ENCODE results near the gene ABCA13. TPM values are rescaled to one million over a fixed set of nuclear protein-coding genes. Genes with fewer than 3 reads are reported as not detected.

Gene ABCA13
- total RNA-seq, 1 donor from 2014 or later: not detected

DNA sequence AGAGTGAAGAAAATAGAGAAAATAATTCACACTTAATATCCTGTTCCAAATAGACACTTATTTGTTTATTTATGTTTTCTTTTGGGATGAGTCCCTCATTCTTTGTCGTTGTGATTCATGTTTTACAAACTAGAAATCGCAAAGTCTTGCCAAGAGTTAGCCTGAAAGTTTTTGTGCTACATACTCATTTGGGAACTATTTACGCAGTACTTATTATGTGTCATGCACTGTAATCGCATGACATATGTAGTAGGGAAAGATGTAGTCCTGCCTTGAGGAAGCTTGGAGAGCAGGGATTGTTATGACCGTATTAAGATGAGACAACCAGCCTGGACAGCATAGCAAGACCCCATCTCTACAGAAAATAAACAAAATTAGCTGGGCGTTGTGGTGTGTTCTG lies 189.3 kb downstream of the ABCA13 start:
- DNase-seq (ENCODE audit: low read depth in 2 of 2): no peak

DNA sequence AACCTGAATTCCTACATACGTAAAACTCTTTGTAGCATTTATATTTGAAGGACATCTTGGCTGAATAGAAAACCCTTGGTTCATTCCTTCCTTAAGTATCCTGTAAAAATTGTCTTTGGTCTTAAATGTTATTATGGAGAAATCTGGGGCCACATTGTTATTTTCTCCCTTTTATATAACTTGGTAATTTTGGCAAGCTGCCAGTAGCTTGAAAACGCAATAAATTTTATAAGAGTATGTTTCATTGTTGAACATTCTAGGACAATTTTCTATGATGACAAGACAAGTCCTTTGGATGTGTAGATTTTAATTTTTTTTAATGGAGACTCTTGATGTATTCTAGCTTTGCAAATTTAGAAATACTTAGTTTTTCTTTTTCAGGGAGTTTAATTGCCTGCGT lies 191.9 kb downstream of the ABCA13 start:
- no peak for DNase-seq (ENCODE audit: low read depth in 2 of 2)

DNA sequence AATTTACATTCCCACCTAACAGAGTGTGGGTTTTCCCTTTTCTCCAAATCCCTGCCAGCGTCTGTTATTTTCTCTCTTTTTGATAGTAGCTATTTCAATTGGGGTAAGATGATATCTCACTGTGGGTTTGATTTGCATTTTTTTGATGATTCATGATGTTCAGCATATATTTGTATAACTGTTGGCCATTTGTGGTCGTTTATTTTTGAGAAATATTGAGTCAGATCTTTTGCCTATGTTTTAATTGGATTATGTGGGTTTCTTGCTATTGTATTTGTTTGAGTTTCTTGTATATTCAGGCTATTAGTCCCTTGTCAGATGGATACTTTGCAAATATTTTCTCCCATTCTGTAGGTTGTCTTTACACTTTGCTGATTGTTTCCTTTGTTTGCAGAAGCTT lies 193.8 kb downstream of the ABCA13 start:
- no peak for DNase-seq (ENCODE audit: low read depth in 2 of 2)

DNA sequence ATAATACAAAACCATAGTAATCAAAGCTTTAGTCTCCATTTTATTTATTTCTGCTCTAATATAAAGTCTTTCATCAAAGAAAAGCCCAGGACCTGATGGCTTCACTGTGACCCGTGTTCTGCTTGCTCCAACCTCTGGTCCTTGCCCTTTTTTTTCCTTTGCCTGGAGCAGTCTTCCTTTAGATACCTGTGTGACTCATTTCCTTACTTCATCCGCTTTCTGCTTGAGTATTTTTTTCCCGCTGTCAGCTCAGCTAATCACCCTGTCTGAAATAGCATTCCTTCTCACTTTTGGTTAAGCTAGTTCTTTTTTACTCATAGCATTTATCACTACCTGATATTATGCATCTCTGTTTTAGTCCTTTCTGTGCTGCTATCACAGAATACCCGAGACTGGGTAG lies 194.8 kb downstream of the ABCA13 start:
- DNase-seq (ENCODE audit: low read depth in 2 of 2): no peak

DNA sequence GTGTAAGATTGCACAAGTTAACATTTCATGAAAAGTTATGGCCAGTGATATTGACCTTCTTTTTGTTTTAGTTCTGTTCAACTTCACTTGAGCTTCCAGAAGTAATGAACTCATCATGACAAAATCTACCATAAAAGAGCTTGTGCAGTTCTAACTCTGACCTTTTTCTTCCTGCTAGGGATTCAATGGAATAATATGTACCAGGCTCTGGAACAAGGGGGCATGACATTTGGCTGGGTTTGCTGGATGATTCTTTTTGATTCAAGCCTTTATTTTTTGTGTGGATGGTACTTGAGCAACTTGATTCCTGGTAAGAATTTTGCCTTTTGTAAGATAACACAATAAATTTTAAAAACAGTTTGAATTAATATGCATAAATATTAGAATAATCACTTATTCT lies 205.0 kb downstream of the ABCA13 start:
- DNase-seq (ENCODE audit: low read depth in 2 of 2): no peak

DNA sequence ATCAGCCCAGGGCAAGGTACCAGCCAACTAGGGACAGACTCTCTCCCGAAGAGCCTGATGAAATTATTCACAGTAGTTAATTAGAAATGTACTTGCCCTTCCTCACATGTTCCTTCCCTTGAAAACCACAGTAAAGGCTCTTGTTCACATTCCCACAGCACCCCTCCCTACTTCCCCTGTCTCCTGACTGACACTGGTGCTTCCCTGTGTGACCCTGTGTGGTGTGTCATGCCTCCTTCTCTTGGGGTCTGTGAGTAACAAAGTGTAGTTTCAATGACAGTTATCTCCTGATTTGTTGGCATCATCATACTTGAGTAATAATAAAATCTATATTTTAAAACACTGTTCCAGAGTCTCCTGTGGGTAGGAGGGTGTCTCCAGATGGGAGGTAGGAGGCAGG lies 209.7 kb downstream of the ABCA13 start:
- DNase-seq (ENCODE audit: low read depth in 2 of 2): no peak

DNA sequence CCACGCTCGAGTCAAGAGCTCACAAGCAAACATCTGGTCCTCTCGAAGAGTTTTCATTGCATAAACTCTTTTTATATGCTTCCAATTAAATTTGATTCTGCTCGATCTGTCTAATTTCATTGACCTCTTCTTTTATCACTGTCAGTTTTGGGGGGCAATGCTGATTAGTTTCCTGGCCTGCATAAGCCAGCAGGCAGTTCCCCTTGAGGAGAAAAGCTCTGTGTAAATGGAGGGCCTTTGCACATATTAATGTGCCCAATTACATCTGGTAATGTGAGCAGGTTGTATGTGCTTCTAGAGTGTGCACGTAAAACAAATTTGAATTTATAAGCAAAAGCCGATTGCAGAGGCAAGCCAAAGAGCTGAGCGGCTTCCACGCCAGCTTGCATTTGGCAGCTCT lies 210.3 kb downstream of the ABCA13 start:
- DNase-seq (ENCODE audit: low read depth in 2 of 2): no peak

DNA sequence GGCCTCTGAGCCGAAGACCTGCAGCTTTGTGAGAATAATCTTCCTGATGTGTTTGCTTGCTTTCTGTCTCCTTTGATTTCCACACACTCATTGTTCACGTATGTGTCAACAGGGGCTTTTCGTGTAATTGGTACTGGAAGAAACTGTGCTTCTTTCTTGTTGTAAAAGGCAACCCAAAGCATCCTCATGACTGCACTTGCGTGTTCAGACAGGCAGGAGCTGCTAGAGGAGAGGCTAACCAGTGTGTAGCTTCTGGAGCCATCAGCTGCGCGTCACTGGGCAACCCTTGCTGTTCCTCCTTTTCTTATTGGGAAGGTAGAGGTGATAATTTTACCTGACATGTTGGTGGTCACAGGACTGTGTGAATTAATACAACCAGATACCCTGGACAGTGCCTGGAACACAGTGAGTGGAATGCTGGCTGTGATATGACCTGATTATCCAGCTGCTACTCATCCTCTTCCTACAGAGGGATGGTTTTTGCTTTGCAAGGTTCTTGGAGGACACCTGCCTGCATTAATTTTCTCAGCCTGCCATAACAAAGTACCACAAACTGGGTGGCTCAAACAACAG lies 213.0 kb downstream of the ABCA13 start:
- no peak for DNase-seq (ENCODE audit: low read depth in 2 of 2)

DNA sequence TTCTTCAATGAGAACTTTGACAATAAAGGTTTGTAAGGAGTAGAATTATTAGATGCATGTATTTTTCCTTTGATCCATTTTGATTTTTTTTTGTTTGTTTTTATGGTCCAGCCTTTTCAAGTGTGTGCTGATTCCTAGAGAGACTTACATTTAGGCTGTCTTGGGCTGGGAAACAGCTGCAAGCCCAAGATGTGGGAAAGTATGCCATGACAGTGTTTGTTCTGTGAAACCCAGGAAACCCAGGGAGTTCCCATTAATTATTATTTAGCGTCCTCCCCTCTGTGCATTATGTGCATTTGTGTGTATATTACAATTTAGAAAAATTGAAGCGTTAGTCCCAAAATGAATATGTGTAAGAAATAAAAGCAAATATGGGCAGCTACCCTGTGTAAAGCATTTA lies 216.7 kb downstream of the ABCA13 start:
- DNase-seq (ENCODE audit: low read depth in 2 of 2): no peak

DNA sequence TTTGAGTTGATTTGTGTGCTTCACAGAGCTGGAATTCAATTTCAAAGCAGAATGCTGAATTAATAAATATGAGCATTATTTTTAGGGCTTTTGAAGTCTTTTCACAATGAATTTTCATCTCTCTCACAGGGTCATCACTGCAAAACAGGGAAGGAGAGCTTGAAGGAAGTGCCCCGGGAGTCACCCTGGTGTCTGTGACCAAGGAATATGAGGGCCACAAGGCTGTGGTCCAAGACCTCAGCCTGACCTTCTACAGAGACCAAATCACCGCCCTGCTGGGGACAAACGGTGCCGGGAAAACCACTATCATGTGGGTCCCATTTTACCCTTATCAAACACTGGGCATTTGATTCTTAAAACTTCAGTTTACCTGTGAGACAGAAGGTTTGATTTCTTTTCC lies 217.7 kb downstream of the ABCA13 start:
- no peak for DNase-seq (ENCODE audit: low read depth in 2 of 2)

DNA sequence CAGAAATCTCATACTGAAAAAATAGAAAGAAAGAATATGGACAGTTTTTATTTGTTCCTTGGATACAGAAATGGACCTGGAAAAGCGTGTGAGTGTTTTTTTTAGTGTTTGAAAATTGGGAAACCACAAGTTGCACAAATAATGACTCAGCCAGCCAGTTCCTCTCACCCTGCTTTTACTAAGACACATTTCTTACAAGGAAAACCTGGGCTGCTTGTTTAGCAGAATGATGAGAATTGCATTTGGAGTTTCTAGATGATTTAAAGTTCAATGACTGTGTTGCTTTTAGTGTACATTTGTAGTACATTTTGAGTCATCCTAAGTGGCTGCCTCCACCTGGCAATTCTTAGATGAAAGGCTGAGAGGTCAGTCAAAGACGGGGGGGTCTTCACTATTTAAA lies 218.7 kb downstream of the ABCA13 start:
- DNase-seq (ENCODE audit: low read depth in 2 of 2): no peak

DNA sequence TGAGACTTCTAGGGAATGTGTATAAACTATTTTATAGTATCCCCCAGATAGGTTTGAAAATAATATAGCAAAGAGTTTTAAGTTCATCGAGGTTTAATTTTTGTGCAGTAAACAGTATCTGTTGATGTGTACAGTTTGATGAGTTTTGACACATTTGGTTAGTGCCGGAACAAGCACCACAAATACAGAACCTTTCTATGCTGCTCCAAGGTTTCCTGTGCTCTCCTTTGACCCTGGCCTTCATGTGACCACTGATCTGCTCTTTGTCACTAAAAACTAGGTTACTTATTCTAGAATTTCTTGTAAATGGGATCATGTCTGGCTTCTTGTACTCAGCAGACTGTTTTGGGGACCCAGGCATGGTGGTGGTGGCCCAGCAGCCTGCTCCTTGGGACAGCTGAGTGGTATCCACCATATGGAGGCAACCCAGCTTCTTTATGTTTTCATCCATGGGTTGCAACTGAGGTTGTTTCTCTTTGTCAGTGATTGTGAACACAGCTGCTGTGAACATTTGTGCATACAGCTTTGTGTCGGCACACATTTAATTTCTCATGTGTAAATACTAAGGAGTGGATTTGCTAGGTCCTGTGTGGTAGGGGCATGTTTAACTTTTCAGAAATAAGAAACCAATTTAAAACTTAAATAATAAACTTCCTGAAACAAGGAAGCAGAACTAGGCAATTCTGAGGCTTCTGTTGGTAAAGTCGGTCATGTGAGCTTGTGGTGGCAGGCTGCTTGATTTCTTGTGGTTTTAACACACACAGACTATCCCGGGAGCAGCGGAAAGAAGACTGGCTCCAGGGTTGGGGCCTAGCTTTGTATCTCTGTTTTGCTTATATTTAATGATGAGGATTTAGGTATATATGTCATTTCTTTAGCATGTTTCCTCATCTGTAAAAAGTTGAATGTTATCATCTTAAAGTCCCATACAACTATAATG lies 219.4 kb downstream of the ABCA13 start:
- DNase-seq (ENCODE audit: low read depth in 2 of 2): no peak

DNA sequence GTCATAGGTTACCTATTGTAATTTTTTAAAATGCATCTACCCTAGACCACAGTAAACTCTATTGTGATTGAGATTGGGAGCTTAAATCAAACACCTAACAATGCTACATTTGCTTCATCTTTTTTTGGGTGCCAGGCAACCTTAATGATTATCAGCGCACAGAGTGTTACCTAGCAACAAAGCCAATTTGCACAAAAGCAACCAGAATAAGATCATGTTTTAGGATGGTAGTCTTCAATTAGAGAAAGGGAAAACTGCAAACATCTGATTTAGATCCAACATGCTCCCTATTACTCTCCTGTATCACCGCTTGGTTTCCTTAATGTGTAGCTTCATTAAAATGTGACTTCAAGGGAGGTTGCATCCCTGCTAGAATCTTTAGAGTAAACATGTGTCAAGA lies 226.9 kb downstream of the ABCA13 start:
- no peak for DNase-seq (ENCODE audit: low read depth in 2 of 2)

DNA sequence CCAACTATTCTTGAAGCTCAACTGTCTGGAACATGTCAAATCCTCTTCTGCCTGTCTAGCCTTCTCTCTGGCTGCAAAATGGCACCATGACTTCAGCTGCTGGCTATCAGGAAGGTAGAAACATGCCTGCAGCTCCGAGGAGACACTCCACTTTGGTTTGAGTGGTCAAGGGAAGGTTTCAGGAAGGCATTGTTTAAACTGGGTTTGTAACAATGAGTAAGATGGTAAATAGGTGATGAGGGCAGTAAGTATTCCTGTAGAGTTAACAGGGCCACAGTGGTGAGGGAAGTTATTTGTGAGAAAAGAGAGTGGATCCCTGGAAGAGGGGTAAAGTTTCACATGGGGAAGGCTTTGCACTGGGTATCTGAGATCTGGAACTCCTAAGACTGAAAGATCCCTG lies 231.5 kb downstream of the ABCA13 start:
- DNase-seq (ENCODE audit: low read depth in 2 of 2): no peak

DNA sequence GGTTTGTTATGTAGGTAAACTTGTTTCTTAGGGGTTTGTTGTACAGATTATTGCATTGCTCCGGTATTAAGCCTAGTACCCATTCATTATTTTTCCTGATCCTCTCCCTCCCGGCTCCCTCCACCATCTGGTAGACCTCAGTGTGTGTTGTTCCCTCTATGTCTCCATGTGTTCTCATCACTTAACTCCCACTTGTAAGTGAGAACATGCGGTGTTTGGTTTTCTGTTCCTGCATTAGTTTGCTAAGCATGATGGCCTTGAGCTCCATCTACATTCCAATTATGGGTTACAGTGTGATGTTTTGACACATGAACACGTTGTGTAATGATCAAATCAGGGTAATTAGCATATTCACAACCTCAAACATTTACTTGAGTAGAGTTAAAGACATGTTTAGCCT lies 237.5 kb downstream of the ABCA13 start:
- DNase-seq (ENCODE audit: low read depth in 2 of 2): no peak

DNA sequence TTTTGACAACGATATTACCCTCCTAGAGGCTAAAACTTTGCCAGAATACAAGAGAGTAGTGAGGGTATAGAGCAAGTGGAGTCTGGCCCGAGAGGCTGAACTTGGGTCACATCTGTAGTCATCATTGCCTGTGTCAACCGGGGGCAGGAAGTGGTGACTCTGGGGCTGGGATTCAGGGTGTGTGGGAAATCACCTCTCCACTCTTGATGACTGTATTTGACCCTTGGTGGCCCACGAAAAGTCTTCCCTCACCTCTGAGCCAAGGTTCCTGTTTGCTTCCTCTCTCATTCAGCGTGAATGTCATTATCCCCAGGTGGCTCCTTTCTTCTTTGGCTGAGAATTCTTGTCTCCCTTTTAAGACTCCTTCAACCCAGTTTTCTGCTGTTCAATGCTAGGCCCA lies 240.4 kb downstream of the ABCA13 start:
- no peak for DNase-seq (ENCODE audit: low read depth in 2 of 2)

DNA sequence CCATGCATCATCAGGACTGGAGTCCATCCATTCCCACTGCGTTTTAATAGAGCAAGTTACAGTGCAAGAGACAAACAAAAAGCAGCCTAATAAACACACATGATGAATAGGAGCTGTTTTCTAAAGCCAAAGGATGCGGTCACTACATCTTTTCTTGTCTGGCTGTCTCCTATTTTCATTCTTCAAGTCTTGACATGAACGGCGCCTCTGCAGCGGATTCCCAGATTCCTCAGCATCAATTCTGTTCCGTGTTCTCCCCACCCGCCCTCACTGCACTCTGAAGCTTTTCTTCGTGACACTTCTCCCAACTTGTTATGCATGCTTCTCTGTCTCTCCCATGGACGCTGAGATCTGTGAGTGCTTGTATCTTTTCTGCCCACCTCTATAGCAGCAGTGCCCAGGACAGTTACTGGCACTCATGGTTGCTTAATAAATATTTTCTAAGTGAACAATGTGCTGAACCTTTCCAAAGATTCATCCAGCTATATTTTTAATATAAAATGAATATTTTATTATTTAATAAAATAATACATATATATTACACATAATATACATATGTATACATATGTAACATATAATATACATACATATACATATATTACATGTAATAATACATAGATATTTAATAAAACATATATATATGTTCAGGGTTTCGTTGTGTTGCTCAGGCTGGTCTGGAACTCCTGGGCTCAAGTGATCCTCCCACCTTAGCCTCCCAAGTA lies 242.9 kb downstream of the ABCA13 start:
- DNase-seq (ENCODE audit: low read depth in 2 of 2): no peak

DNA sequence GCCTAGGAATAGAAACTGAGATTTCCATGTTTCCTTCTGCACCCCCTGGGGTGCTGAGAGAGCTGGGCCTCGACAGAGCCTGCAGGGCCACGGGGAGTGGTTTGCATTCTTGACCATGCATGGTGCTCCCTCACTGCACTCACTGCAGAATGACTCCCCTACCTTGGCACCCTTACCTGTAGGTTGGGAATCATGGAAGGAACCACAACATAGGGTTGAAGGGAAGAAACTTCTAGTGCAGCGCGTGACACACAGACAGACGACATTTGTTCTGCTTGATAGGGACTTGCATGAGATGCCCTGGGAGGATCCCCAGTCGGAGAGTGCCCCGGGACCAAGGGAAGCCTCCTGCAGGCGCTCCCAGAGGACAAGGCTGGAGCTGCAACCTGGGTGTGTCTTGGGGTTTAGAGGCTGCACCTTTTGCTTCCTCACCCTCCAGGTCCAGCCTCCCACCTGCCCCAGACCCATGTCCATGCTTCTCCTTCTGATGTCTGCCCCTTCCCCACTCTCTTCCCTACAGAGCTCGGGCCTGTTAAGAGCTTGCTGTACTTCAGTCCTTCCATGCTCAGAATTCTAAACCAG lies 245.2 kb downstream of the ABCA13 start:
- DNase-seq (ENCODE audit: low read depth in 2 of 2): no peak

DNA sequence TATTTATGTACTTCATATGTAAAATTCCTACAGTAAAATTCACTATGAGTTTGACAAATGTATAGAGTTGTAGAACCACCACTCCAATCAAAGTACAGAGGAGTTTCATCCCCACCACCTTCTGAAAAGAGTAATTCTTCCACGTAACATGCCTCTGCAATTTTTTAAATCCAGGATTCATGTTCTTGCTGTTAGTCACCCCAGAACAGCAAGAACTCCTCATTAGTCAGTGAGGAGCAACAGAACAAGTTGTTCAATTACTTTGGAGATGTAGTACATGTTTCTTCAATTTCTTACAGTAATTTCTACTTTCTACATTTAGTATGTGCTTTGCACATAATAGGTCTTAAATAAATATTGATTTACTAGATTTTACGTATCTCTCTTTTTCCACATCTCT lies 248.1 kb downstream of the ABCA13 start:
- DNase-seq (ENCODE audit: low read depth in 2 of 2): no peak

DNA sequence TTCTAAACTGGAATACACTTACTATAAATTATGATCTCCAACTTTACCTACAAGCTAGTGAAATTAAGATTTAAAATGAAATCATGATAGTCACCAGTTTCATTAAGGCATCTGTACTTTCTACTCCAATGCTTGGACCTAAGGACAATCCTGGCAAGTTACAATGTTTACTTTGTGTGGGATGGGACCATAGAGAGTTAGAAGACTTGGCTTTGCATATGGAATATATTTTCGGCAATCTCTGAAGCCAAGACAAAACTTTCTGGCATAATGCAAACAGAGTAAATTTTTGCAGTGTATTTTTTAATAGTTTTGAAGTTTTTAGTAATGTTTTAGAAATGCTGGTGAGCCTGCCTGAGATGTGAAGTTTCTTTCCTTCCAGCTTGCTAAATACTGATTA lies 248.9 kb downstream of the ABCA13 start:
- no peak for DNase-seq (ENCODE audit: low read depth in 2 of 2)

DNA sequence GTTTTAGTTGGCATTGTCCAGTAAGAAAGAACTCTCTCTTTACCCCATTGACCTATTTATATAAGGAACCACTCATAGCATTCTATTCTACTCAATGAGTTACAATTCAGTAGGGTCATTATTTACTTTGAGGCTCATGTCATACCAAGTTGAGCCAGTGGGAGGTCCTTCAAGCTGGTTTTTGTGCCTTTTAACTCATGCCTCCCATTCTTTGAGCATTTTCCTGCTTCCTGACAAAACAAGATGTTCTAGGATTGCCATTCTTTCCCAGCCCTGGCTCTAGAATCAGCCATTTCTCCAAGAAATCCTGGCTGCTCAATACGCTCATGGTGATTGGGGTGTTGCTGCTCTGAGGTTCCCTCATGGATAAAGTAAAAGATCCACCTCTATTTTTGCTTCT lies 250.1 kb downstream of the ABCA13 start:
- no peak for DNase-seq (ENCODE audit: low read depth in 2 of 2)

DNA sequence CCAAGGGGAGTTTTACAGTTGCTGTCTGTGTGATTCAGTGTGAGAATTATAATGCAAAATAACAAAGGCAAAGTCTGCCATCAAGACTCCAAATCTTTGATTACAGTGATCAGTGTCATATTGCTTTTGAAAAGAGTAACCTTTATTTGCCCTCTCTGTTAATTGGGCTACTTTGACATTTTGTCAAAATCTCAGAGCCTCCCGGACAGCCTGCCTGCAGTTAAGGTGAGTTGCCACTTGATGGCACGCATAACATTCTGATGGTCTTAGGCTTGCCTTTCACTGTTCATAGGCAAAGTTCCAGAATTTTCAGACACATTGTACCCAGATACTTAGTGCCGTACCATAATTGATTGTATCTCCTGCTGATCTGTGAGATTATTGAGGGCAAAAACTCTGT lies 253.5 kb downstream of the ABCA13 start:
- DNase-seq (ENCODE audit: low read depth in 2 of 2): no peak

Data from dermis microvascular lymphatic vessel endothelial cell (primary cell).